DMS153 treated with DMSO at 0.1 percent for 48 hours (cell line): ENCODE results near the gene HOXB4.
"Not testable (repeated sequence)": the region's sequence is repeated elsewhere in the genome, so short reads cannot be mapped to it uniquely, and the experiment has no call there.

Experiments used
- DNase-seq: peaks from one replicate; lab custom pipeline; 2025; ENCODE audit not compliant: unreplicated experiment; lab: John Stamatoyannopoulos, UW

The HOXB4 gene

DNA sequence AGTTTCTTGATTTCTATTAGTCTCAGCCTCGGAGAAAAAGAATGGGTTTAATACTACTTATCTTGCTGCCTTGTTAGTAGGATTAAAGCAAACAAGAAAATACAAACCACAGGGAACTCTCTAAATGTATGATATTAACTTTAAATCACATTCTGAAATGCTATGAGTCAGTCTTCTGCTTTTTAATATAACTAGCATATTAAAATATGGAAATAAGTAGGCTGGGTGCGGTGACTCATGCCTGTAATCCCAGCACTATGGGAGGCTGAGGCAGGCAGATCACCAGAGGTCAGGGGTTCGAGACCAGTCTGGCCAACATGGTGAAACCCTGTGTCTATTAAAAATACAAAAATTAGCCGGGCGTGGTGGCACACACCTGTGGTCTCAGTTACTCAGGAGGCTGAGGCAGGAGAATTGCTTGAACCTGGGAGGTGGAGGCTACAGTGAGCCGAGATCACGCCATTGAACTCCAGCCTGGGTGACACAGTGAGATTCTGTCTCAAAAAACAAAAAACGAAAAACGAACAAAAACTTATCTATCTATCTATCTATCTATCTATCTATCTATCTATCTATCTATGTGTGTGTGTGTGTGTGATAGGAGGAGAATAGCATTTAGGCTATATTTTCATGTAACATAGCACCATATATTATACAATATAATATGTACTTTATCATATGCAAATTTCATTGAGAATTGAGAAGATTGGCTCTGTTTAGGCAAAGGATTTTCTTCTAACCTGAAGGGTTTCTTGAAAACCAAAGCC lies 42.2 kb downstream of the HOXB4 start:
- DNase-seq: not testable (repeated sequence)

DNA sequence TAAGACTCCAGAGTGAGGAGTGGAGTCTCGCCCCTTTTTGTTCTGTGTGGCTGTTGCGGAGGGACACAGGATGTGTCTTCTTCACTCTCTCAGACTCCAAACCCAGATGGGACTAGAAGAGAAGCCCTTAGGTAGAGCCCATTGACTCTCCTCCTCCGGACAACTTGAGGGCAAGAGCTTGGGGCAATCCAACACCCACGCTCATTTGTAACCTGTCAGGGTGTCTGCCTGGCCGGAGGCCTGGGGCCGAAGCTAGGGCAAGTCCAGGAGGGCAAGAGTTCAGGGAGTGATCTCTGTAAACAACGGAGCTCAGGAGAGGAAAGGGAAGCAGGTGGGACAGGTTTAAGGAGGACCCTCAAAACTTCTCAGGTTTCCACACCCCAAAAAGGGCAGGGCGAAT lies 45.9 kb downstream of the HOXB4 start:
- no peak for DNase-seq

DNA sequence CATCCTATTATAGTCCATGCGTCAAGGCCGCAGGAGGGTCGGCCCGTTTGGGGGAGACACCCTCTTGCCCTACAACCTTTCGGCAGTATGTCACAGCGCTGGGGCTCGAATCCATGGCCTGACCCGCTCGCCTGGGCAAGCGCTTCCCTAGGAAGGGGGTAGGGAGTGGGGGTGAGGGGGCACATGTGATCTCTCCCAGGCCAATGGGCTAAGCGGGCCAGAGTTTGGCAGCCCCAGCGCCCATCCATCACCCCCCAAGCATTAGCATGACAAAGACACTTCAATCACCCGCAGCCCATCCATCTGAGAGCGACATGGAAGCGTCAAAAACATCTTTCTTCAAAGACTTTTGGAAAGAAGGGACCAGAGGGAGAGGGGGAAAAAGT lies 47.3 kb downstream of the HOXB4 start, which contains the start of gene HOXB1:
TSS of gene HOXB1 (minus strand) at position 125 of the 386 bp plus-strand sequence. CDS start at position 18, 107 bp downstream.
- DNase-seq: no peak

GRCh38 chr17:48530208-48530886 lies 47.8 kb downstream of the HOXB4 start:
- DNase-seq: no peak

GRCh38 chr17:48529683-48530009 lies 48.5 kb downstream of the HOXB4 start:
- DNase-seq: no peak

DNA sequence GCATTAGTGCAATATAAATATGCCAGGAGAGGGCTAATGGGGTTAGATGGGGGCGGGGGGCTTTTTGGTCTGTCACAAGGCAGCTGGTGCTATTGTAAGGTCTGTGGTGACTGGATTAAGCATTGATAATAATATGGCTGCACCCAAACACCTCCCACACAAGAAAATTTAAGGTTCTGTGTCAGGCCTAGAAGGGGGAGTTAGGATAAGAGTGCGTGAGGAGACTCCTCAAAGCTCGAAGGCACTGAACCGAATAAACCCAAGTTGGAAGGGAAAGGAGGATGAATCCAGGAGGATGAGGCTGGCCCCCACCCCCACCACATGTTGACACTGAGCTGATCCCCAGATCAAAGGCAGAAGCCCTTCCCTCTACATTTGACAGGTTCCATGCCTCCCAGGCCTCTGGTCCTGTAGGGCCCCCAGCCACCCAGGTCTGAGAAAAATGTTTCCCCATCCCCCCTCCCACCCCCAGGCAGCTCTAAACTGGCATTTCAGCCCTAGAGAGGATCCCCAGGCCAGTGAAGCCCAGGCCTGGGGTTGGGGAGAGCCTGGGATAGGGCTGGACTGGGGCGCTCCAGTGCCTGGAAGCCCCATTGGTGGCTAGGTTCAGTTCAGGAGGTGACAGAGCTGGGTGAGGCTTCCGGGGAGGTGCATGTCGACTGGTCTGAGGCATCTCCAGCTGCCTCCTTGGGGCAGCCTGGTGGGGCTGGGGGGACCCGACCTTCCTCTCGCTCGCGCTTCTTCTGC lies 49.0 kb downstream of the HOXB4 start:
- DNase-seq: no peak

DNA sequence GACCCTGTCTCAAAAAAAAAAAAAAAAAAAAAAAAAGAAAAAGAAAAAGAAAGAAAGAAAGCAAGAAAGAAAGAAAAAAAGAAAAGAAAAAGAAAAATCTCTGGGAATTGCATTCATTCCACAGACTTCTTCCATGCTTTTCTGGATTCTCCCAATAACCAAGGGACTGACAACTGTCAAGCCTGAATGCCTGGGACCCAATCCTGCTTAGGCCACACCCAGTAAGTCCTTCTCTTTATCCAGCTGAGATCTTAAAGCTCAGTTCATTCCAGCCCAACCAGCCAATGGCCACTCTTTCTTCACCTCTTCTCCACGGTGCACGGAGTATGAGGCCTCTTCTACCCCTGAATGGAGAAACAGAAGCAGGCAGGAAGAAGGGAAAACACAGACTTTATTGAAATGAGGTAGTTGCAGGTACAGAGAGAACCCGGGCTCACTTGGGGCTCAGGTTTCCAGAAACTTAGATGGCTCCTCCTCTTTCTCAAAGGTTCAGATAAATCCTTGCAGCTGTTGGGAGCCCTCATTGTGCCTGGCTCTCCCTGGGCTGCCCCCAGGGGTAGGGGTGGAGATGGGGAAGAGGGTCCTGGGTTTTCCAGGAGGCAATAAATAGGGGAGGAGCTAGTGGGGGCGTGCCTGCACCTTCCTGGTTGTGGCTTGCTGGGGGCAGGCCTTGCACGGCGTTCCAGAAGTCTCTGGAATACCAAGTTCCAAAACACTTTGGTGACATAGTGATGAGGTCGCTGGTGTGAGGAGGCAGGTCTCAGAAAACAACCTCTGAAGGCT lies 49.8 kb downstream of the HOXB4 start:
- DNase-seq: no peak

DNA sequence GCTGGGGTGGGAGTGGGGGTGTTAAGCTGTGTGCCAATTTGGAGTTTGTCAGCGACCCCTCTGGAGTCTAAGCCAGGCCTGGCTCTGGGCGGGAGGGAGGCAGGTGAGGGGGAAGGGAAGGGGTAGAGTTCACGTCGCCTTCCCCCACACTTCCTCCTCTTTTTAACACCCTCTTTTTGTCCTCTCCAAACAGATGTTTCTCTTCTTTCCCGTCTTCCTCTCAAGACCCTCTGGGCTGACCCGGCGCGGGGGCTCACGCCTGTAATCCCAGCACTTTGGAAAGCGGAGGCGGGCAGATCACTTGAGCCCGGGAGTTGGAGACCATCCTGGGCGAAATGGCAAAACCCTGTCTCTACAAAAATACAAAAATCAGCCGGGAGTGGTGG lies 50.6 kb downstream of the HOXB4 start:
- no peak for DNase-seq

- DNase-seq: no peak
Observed at GRCh38 chr17:48526608-48527546, 51.3 kb downstream of the HOXB4 start.
